ENCODE results near the gene PHC3.

Gene PHC3

GRCh38 chr3:170063691-170064090 is 117.8 kb downstream of the PHC3 start:
- Histone ChIP-seq H3K9me3 (replicated peaks; ENCODE audit: low read length) (no peaks in the 10 kb centered on the region), H3K4me1 (ENCODE audit: control insufficient read depth, insufficient read depth, low read length) (no peaks in the 10 kb centered on the region), H3K36me3 (ENCODE audit: insufficient read depth, low read length) (no peaks in the 10 kb centered on the region), H3K4me3 (ENCODE audit: low read length) (no peak overlapping the region), H3K9ac (ENCODE audit: low read depth, low read length) (no peak overlapping the region), H3K4me2 (ENCODE audit: low read length) (no peak overlapping the region), H3K27me3 (ENCODE audit: control insufficient read depth, insufficient read depth, low read length) (no peaks in the 10 kb centered on the region)

DNA sequence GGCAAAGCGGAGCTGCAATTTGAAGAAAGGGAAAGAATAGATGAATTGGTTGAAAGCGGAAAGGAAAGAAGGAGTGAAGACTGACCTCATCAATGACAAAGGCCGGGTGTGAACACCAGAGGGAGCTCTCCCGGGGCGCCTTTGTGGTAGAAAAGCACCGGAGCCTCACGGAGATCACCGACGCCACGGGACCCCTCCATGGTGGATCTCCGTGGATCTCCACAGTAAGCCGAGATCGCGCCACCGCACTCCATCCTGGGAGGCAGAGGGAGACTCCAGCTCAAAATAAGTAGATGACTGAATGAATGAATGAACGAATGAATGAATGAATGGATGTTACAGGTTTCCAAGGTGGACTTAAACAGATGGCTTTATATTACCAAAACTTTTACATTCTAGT is 118.8 kb downstream of the PHC3 start:
- no peaks in the 10 kb centered on the region for H3K27me3 ChIP-seq (ENCODE audit: control insufficient read depth, insufficient read depth, low read length)
- no peaks in the 10 kb centered on the region for H3K36me3 ChIP-seq (ENCODE audit: insufficient read depth, low read length)
- no peak overlapping the region for H3K4me2 ChIP-seq (ENCODE audit: low read length)
- no peaks in the 10 kb centered on the region for H3K4me1 ChIP-seq (ENCODE audit: control insufficient read depth, insufficient read depth, low read length)
- H3K4me3 ChIP-seq (ENCODE audit: low read length) = no peak overlapping the region
- no peak overlapping the region for H3K9ac ChIP-seq (ENCODE audit: low read depth, low read length)
- H3K9me3 ChIP-seq (replicated peaks; ENCODE audit: low read length) = no peaks in the 10 kb centered on the region

- Histone ChIP-seq H3K36me3 (ENCODE audit: insufficient read depth, low read length) (no peaks in the 10 kb centered on the region), H3K4me3 (ENCODE audit: low read length) (no peak overlapping the region), H3K9ac (ENCODE audit: low read depth, low read length) (no peak overlapping the region), H3K9me3 (replicated peaks; ENCODE audit: low read length) (no peaks in the 10 kb centered on the region), H3K27me3 (ENCODE audit: control insufficient read depth, insufficient read depth, low read length) (no peaks in the 10 kb centered on the region), H3K4me2 (ENCODE audit: low read length) (no peak overlapping the region), H3K4me1 (ENCODE audit: control insufficient read depth, insufficient read depth, low read length) (no peaks in the 10 kb centered on the region)
These were observed 119.5 kb downstream of the PHC3 start for GRCh38 chr3:170062068-170062467.

- Histone ChIP-seq H3K9me3 (replicated peaks; ENCODE audit: low read length) (no peaks in the 10 kb centered on the region), H3K4me3 (ENCODE audit: low read length) (no peak overlapping the region), H3K4me2 (ENCODE audit: low read length) (no peak overlapping the region), H3K36me3 (ENCODE audit: insufficient read depth, low read length) (no peaks in the 10 kb centered on the region), H3K4me1 (ENCODE audit: control insufficient read depth, insufficient read depth, low read length) (no peaks in the 10 kb centered on the region), H3K27me3 (ENCODE audit: control insufficient read depth, insufficient read depth, low read length) (no peaks in the 10 kb centered on the region), H3K9ac (ENCODE audit: low read depth, low read length) (no peak overlapping the region)
These were observed 122.1 kb downstream of the PHC3 start for GRCh38 chr3:170059447-170059846.

DNA sequence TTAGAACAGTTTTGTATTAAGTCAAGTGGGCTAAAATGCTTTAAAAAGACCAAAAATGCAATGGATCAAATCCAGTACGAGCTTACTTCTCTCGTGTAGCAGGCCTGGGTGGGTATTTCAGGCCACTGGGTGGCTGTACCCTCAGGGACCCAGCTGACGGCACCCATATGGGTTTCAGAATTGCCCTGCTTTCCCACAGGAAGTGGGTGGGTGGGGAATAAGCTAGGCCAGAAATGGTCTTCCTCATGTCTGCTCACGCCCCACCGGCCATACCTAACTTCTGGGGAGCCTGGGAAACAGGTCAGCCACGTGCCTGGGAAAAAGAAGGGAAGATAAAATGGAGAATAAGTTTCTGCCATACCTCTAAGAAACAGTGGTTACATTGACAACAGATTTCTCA is 123.4 kb downstream of the PHC3 start:
- Histone ChIP-seq H3K9ac (ENCODE audit: low read depth, low read length) (no peak overlapping the region), H3K4me1 (ENCODE audit: control insufficient read depth, insufficient read depth, low read length) (no peaks in the 10 kb centered on the region), H3K4me3 (ENCODE audit: low read length) (no peak overlapping the region), H3K4me2 (ENCODE audit: low read length) (no peak overlapping the region), H3K27me3 (ENCODE audit: control insufficient read depth, insufficient read depth, low read length) (no peaks in the 10 kb centered on the region), H3K9me3 (replicated peaks; ENCODE audit: low read length) (no peaks in the 10 kb centered on the region), H3K36me3 (ENCODE audit: insufficient read depth, low read length) (no peaks in the 10 kb centered on the region)

DNA sequence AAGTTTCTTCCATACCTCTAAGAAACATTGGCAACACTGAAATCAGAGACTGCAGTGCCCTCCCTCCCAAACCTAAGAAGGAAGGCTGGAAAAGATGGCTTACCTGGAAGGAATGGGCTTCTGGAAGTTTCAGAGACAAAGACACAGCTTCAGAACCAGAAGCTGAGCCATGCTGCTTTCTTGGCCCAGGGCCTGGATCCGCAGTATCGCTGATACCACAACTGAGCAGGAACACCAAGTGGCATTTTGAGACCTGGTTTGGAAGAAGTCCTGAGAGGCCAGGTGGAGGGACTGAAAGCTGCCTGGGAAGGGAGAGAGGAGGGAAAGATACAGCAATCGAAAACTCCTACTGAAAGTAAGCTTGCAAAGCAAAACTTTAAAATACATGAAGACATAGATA is 124.0 kb downstream of the PHC3 start:
- H3K27me3 ChIP-seq (ENCODE audit: control insufficient read depth, insufficient read depth, low read length) = no peaks in the 10 kb centered on the region

GRCh38 chr3:170056710-170057454 is 124.7 kb downstream of the PHC3 start:
- Histone ChIP-seq H3K9me3 (replicated peaks; ENCODE audit: low read length) (no peaks in the 10 kb centered on the region), H3K9ac (ENCODE audit: low read depth, low read length) (no peak overlapping the region), H3K4me3 (ENCODE audit: low read length) (no peak overlapping the region), H3K27me3 (ENCODE audit: control insufficient read depth, insufficient read depth, low read length) (no peaks in the 10 kb centered on the region), H3K36me3 (ENCODE audit: insufficient read depth, low read length) (no peaks in the 10 kb centered on the region), H3K4me2 (ENCODE audit: low read length) (no peak overlapping the region), H3K4me1 (ENCODE audit: control insufficient read depth, insufficient read depth, low read length) (no peaks in the 10 kb centered on the region)

More for the DNA sequence above, 124.0 kb downstream of the PHC3 start:
- Histone ChIP-seq H3K4me3 (ENCODE audit: low read length) (no peak overlapping the region), H3K4me2 (ENCODE audit: low read length) (no peak overlapping the region), H3K9ac (ENCODE audit: low read depth, low read length) (no peak overlapping the region), H3K36me3 (ENCODE audit: insufficient read depth, low read length) (no peaks in the 10 kb centered on the region), H3K9me3 (replicated peaks; ENCODE audit: low read length) (no peaks in the 10 kb centered on the region), H3K4me1 (ENCODE audit: control insufficient read depth, insufficient read depth, low read length) (no peaks in the 10 kb centered on the region)

DNA sequence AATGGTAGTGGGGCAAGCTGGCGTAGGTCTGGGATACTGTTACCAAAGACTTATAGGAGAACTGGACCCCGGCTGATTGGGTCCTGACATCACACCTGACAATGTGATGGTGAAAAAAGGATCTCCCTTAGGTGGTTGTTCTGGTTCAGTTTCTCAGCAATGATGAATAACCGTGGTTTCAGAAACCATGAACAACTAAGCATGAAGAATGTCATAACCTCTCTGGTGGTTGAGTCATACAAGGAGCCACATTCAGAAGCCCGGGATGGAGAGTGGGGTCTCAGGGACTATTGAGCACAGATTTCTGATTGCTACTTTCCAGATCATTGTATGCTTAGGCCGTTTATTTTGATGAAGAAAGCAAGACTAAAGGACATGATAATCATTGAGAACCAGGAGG is 126.3 kb downstream of the PHC3 start:
- no peak overlapping the region for H3K4me3 ChIP-seq (ENCODE audit: low read length)
- no peaks in the 10 kb centered on the region for H3K27me3 ChIP-seq (ENCODE audit: control insufficient read depth, insufficient read depth, low read length)
- no peak overlapping the region for H3K4me2 ChIP-seq (ENCODE audit: low read length)
- no peaks in the 10 kb centered on the region for H3K36me3 ChIP-seq (ENCODE audit: insufficient read depth, low read length)
- no peaks in the 10 kb centered on the region for H3K9me3 ChIP-seq (replicated peaks; ENCODE audit: low read length)
- H3K9ac ChIP-seq (ENCODE audit: low read depth, low read length) = no peak overlapping the region
- H3K4me1 ChIP-seq (ENCODE audit: control insufficient read depth, insufficient read depth, low read length) = no peaks in the 10 kb centered on the region

DNA sequence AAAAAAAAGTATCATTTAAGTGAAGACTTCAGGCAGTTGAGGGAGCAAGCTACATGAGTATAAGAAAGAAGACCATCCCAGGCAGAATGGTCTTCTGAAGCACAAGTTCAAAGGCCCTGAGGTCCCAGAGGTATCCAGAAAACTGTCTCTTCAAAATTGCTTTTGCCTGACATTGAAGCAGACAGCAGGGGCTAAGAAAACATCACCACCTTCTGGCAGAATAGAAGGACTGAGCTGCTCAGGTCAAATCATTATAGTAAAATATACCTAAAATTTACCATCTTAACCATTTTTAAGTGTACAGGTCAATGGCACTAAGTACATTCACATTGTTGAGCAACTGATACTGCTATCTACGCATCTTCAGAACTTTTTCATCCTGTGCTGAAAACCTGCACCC is 127.3 kb downstream of the PHC3 start:
- Histone ChIP-seq H3K27me3 (ENCODE audit: control insufficient read depth, insufficient read depth, low read length) (no peaks in the 10 kb centered on the region), H3K4me1 (ENCODE audit: control insufficient read depth, insufficient read depth, low read length) (peaks cover 8% of the 10 kb centered on the region), H3K36me3 (ENCODE audit: insufficient read depth, low read length) (no peaks in the 10 kb centered on the region), H3K9ac (ENCODE audit: low read depth, low read length) (no peak overlapping the region), H3K4me2 (ENCODE audit: low read length) (no peak overlapping the region), H3K4me3 (ENCODE audit: low read length) (no peak overlapping the region), H3K9me3 (replicated peaks; ENCODE audit: low read length) (no peaks in the 10 kb centered on the region)

DNA sequence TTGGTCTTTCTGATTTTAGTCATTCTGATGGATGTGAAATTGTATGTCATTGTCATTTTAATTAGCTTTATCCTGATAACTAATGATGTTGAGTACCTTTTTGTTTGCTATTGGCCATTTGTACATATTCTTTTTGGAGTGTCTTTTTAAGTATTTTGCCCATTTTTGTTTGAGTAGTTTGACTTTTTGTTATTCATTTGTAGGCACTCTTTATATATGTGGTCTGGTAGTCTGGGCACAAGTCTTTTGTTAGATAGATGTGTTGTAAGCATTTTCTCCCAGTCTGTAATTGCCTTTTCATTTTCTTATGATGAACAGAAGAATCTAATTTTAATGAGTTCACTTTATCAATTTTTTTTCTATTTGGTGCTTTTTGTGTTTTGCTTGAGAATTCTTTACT is 129.1 kb downstream of the PHC3 start:
- Histone ChIP-seq H3K4me2 (ENCODE audit: low read length) (no peak overlapping the region), H3K9me3 (replicated peaks; ENCODE audit: low read length) (no peaks in the 10 kb centered on the region), H3K36me3 (ENCODE audit: insufficient read depth, low read length) (no peaks in the 10 kb centered on the region), H3K27me3 (ENCODE audit: control insufficient read depth, insufficient read depth, low read length) (no peaks in the 10 kb centered on the region), H3K4me3 (ENCODE audit: low read length) (no peak overlapping the region), H3K4me1 (ENCODE audit: control insufficient read depth, insufficient read depth, low read length) (peaks cover 8% of the 10 kb centered on the region), H3K9ac (ENCODE audit: low read depth, low read length) (no peak overlapping the region)

- Histone ChIP-seq H3K4me1 (ENCODE audit: control insufficient read depth, insufficient read depth, low read length) (peaks cover 8% of the 10 kb centered on the region), H3K9ac (ENCODE audit: low read depth, low read length) (no peak overlapping the region), H3K9me3 (replicated peaks; ENCODE audit: low read length) (no peaks in the 10 kb centered on the region), H3K36me3 (ENCODE audit: insufficient read depth, low read length) (no peaks in the 10 kb centered on the region), H3K27me3 (ENCODE audit: control insufficient read depth, insufficient read depth, low read length) (no peaks in the 10 kb centered on the region), H3K4me2 (ENCODE audit: low read length) (no peak overlapping the region), H3K4me3 (ENCODE audit: low read length) (no peak overlapping the region)
These were observed 130.8 kb downstream of the PHC3 start for GRCh38 chr3:170050753-170051152.
